ENCODE results near the gene GALNT11. TPM values are rescaled to one million over a fixed set of nuclear protein-coding genes. Genes with fewer than 3 reads are reported as not detected.

The GALNT11 gene
- total and polyA plus RNA-seq, 8 donors = 13.6 to 331 (median 26.6) TPM

DNA sequence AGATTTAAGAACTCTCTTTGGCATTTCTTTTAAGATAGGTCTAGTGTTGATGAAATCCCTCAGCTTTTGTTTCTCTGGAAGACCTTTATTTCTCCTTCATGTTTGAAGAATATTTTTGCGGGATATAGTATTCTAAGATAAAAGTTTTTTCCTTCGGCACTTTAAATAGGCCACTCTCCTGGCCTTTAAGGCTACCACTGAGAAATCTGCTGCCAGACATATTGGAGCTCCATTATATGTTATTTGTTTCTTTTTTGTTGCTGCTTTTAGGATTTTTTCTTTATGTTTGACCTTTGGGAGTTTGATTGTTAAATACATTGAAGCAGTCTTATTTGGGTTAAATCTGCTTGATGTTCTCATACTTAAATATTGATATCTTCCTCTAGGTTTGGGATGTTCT lies 22.6 kb downstream of the GALNT11 start:
- no peak overlapping the region for H3K4me3 ChIP-seq
- TF ChIP-seq POLR2AphosphoS5 (IDR thresholded peaks at IDR 0.05) (no peak), POLR2A (IDR thresholded peaks at IDR 0.05) (no peak), EP300 (IDR thresholded peaks at IDR 0.05) (no peak)
- TF ChIP-seq, protein P1, sequence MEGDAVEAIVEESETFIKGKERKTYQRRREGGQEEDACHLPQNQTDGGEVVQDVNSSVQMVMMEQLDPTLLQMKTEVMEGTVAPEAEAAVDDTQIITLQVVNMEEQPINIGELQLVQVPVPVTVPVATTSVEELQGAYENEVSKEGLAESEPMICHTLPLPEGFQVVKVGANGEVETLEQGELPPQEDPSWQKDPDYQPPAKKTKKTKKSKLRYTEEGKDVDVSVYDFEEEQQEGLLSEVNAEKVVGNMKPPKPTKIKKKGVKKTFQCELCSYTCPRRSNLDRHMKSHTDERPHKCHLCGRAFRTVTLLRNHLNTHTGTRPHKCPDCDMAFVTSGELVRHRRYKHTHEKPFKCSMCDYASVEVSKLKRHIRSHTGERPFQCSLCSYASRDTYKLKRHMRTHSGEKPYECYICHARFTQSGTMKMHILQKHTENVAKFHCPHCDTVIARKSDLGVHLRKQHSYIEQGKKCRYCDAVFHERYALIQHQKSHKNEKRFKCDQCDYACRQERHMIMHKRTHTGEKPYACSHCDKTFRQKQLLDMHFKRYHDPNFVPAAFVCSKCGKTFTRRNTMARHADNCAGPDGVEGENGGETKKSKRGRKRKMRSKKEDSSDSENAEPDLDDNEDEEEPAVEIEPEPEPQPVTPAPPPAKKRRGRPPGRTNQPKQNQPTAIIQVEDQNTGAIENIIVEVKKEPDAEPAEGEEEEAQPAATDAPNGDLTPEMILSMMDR (IDR thresholded peaks at IDR 0.05) = no peak
- H3K9me3 ChIP-seq = peaks cover 0 to 31% (median 9%) of the 10 kb centered on the region in 4 donors
- no peaks in the 10 kb centered on the region for H3K36me3 ChIP-seq
- no peak overlapping the region for H3K27ac ChIP-seq
- no peak for DNase-seq
- H3K4me1 ChIP-seq = peaks cover 0 to 19% (median 2%) of the 10 kb centered on the region in 4 donors
- 96 to 99% (median 98%) methylated on average over 2 of the region's 2 CpGs for WGBS, 5 donors
- intact Hi-C loops (cut with DNase I; ENCODE audit: low total_unique reads) = no loop called here
- no peaks in the 10 kb centered on the region for H3K27me3 ChIP-seq

DNA sequence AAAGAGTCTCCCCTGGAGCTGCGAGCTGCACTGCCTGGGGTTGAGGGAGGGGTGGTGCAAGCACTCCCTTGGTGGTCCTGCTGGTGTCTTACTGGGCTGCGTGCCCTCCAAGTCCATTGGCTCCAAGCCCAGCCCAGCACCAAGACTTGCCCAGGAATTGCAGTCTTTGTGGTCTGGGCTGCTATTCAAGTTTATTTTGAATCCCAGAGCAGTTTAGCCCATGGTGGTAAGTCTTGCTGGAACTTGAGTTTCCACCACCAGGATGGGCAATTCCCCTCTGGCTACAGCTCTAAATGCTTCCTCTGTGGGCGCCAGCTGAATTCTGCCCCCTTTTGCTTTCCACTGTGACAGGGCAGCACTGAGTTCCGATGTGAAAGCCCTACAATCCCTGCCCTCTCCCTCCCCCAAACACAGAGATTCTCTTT lies 25.1 kb downstream of the GALNT11 start:
- H3K27ac ChIP-seq = no peak overlapping the region
- TF ChIP-seq, protein P1 (IDR thresholded peaks at IDR 0.05) = no peak
- TF ChIP-seq EP300 (IDR thresholded peaks at IDR 0.05) = no peak
- no peak for TF ChIP-seq POLR2AphosphoS5 (IDR thresholded peaks at IDR 0.05)
- TF ChIP-seq POLR2A (IDR thresholded peaks at IDR 0.05) = no peak
- H3K36me3 ChIP-seq = no peaks in the 10 kb centered on the region
- 64 to 79% (median 69%) methylated on average over 4 of the region's 4 CpGs for WGBS, 5 donors
- no peak for DNase-seq
- H3K9me3 ChIP-seq = peaks cover 0 to 15% (median 6%) of the 10 kb centered on the region in 4 donors
- H3K4me1 ChIP-seq = peaks cover 0 to 15% (median 0%) of the 10 kb centered on the region in 4 donors
- no peaks in the 10 kb centered on the region for H3K27me3 ChIP-seq
- no peak overlapping the region for H3K4me3 ChIP-seq
- intact Hi-C loops (cut with DNase I; ENCODE audit: low total_unique reads) = no loop called here

DNA sequence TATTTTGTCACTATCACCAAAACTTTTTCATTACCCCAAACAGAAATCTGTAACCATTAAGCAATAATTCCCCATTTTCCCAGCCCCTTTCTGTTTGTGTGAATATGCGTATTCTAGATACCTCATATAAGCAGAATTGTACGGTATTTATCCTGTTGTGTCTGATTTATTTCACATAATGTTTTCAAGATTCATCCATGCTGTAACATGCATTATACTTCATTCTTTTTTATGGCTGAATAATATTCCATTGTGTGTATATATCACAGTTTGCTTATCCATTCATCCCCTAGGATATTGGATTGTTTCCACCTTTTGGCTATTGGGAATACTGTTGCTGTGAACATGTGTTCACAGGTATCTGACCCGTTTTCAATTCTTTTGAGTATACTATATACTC lies 26.5 kb downstream of the GALNT11 start:
- H3K4me1 ChIP-seq = peaks cover 0 to 15% (median 0%) of the 10 kb centered on the region in 4 donors
- no peaks in the 10 kb centered on the region for H3K36me3 ChIP-seq
- intact Hi-C loops (cut with DNase I; ENCODE audit: low total_unique reads) = no loop called here
- TF ChIP-seq POLR2A (IDR thresholded peaks at IDR 0.05) (no peak), POLR2AphosphoS5 (IDR thresholded peaks at IDR 0.05) (no peak), EP300 (IDR thresholded peaks at IDR 0.05) (no peak)
- TF ChIP-seq, protein P1 (IDR thresholded peaks at IDR 0.05) = no peak
- 94 to 97% (median 97%) methylated on average over 3 of the region's 3 CpGs for WGBS, 5 donors
- no peaks in the 10 kb centered on the region for H3K27me3 ChIP-seq
- H3K4me3 ChIP-seq = no peak overlapping the region
- no peak overlapping the region for H3K27ac ChIP-seq
- peaks cover 0 to 4% (median 1%) of the 10 kb centered on the region in 4 donors for H3K9me3 ChIP-seq
- DNase-seq = no peak

DNA sequence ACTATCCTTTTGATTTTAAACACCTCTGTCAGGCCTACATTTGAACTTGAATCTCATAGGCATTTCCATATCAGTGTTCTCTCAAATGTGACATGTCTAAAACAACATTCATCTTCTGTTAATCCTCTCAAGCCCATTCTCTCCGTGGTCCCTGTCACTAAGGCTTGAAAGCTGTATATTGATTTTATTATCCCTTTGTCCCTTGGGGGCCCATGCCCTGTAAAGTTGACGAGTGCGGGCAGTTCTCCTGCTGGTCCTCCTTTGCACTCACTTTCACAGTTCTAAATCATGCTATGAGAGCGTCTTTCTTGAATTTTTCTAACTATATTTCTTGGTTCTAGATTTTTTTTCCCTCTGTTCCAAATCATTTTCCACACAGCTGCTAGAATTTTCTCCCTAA lies 27.3 kb downstream of the GALNT11 start:
- H3K4me3 ChIP-seq = no peak overlapping the region
- TF ChIP-seq POLR2A (IDR thresholded peaks at IDR 0.05) (no peak), EP300 (IDR thresholded peaks at IDR 0.05) (no peak), POLR2AphosphoS5 (IDR thresholded peaks at IDR 0.05) (no peak)
- TF ChIP-seq, protein P1 (IDR thresholded peaks at IDR 0.05) = no peak
- H3K4me1 ChIP-seq = peaks cover 0 to 15% (median 0%) of the 10 kb centered on the region in 4 donors
- H3K36me3 ChIP-seq = no peaks in the 10 kb centered on the region
- intact Hi-C loops (cut with DNase I; ENCODE audit: low total_unique reads) = no loop called here
- DNase-seq = no peak
- no peak overlapping the region for H3K27ac ChIP-seq
- no peaks in the 10 kb centered on the region for H3K27me3 ChIP-seq
- WGBS, 5 donors = 79 to 84% (median 82%) methylated on average over 4 of the region's 4 CpGs
- no peaks in the 10 kb centered on the region for H3K9me3 ChIP-seq
